CD8-positive, alpha-beta memory T cell (primary cell): ENCODE data around the gene NXF3. TPM values are rescaled to one million over a fixed set of nuclear protein-coding genes. Genes with fewer than 3 reads are reported as not detected.

Source experiments
- polyA plus RNA-seq: library from polyadenylated mRNA; unstranded; fragments of 300-500 nt; fragmentation: Illumina TruSeq; gene quantifications from one replicate; pipeline ENCODE4 v1.2.3, GENCODE V29; 2021
- total RNA-seq, 2 experiments: library from RNA; stranded (reverse); gene quantifications; one replicate each; pipeline ENCODE4 v1.2.3, GENCODE V29; 2021

The NXF3 gene
- total and polyA plus RNA-seq, 3 experiments from 2014 or later, result not detected

Other genes with a start within 250 kb of the NXF3 start
- under 1 TPM; 0.35 to 0.49 TPM for gene RAB40AL, start 155.9 kb downstream of the NXF3 start, total RNA-seq
- gene RAB40AL, start 155.9 kb downstream of the NXF3 start, polyA plus RNA-seq, result not detected
- gene BEX1, start 29.0 kb downstream of the NXF3 start, total RNA-seq, result under 1 TPM; 0.63 to 0.69 TPM
- gene BEX1, start 29.0 kb downstream of the NXF3 start, polyA plus RNA-seq, result 0.28 TPM
- 10 to 100 TPM; 11.5 to 12.6 TPM for gene BEX4, start 122.0 kb upstream of the NXF3 start, total RNA-seq
- 60.6 TPM for gene BEX4, start 122.0 kb upstream of the NXF3 start, polyA plus RNA-seq
- 10 to 100 TPM; 25.7 to 26.4 TPM for gene TCEAL8, start 162.0 kb upstream of the NXF3 start, total RNA-seq
- 56.3 TPM for gene TCEAL8, start 162.0 kb upstream of the NXF3 start, polyA plus RNA-seq
- not detected for gene TCEAL5, start 183.6 kb upstream of the NXF3 start, total RNA-seq
- gene TCEAL5, start 183.6 kb upstream of the NXF3 start, polyA plus RNA-seq, result not detected
- 1 to 10 TPM; 8.9 to 9.0 TPM for gene BEX2, start 217.8 kb upstream of the NXF3 start, total RNA-seq
- gene BEX2, start 217.8 kb upstream of the NXF3 start, polyA plus RNA-seq, result 68.6 TPM
- gene TCEAL7, start 237.1 kb upstream of the NXF3 start, total RNA-seq, result not detected
- gene TCEAL7, start 237.1 kb upstream of the NXF3 start, polyA plus RNA-seq, result not detected